Metanephros (tissue), 2 donors: ENCODE data around the gene ARHGEF37. TPM values are rescaled to one million over a fixed set of nuclear protein-coding genes. Genes with fewer than 3 reads are reported as not detected.

Source experiments
- small RNA-seq: library from RNA; depleted of rRNA; stranded (forward); fragments of <200 nt; gene quantifications from one replicate; pipeline ENCODE3, GENCODE V24; 2014; ENCODE audit warnings: low replicate concordance
- total RNA-seq: library from RNA; depleted of rRNA; stranded (reverse); fragments of >200 nt; gene quantifications from one replicate; pipeline ENCODE4 v1.2.3, GENCODE V29; 2014

ARHGEF37 gene, protein sequence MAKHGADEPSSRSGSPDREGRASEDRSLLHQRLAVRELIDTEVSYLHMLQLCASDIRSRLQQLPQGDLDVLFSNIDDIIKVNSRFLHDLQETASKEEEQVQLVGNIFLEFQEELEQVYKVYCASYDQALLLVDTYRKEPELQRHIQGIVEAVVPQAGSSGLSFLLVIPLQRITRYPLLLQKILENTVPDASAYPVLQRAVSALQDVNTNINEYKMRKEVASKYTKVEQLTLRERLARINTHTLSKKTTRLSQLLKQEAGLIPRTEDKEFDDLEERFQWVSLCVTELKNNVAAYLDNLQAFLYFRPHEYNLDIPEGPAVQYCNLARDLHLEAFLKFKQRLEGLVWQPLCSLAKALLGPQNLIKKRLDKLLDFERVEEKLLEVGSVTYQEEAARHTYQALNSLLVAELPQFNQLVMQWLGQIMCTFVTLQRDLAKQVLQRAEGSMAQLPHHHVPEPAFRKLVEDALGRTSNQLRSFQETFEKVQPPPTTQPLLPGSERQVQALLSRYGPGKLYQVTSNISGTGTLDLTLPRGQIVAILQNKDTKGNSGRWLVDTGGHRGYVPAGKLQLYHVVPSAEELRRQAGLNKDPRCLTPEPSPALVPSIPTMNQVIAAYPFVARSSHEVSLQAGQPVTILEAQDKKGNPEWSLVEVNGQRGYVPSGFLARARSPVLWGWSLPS
- 6.9 TPM for total RNA-seq

GRCh38 chr5:149581192-149581861, at the start of gene ARHGEF37:
ARHGEF37 (plus strand) TSS chr5:149581498; CDS start chr5:149597770, 16,272 bp downstream.

DNA sequence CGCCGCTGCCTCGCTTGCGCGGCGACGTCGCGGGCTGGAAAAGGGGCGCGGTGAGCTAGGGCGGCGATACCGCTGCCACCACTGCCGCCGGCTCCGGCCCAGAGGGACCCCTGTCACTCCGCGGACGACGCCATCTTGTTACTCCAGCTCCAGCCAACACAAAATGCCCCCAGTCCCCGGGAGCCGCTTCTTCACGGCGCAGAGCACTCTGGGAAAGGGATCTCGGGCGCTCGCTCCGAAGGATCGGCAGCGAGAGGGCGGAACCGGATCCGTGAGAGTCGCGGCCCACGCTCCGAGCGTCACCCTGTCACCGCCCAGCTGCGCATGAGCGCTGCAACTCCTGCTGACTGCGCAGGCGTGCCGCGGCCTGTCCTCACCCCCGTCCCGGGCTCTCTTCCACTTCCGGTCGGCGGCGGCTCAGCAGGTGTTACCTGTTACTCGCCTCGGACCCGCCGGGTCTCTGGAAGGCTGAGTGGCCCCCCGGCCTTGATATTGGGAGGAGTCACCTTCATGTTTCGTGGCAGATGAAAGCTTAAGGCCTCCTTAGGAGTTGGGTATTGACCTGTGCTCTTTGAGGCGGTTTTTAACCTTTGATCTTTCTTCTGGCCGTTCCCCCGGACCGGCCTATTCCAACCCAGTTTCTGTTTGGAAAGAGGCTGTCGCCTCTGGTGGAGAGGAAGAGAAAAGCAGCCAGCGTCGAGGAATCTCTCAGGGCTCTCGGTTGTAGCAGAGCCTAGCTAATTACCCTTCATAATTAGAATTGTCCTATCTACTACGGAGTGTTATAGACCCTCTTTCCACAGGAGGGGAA, 29.9 kb upstream of the ARHGEF37 start, which contains the start of gene CSNK1A1:
CSNK1A1 (minus strand) TSS at position 213 of the 811 bp plus-strand sequence. CDS start 475 bp downstream, outside the sequence.

Small RNAs within 50 kb of the gene (small RNA-seq; reads per million reads assigned to genes)
- not detected for gene RNU6-588P

Other genes starting within 250 kb of the ARHGEF37 start
- 18.6 TPM for gene GRPEL2, start 236.0 kb upstream of the ARHGEF37 start, total RNA-seq
- 9.9 TPM for gene PCYOX1L, start 223.5 kb upstream of the ARHGEF37 start, total RNA-seq
- 13.8 TPM for gene IL17B, start 202.2 kb upstream of the ARHGEF37 start, total RNA-seq
- gene CSNK1A1, start 30.1 kb upstream of the ARHGEF37 start, total RNA-seq: 281 TPM
- 2.5 TPM for gene PPARGC1B, start 148.8 kb downstream of the ARHGEF37 start, total RNA-seq